Right lung (tissue), 5 donors: ENCODE results near the gene GCN1. TPM values are rescaled to one million over a fixed set of nuclear protein-coding genes. Genes with fewer than 3 reads are reported as not detected.

Experiments used
- DNase-seq, 2 donors: peaks; one replicate each; pipeline ENCODE4 v3.0.0-alpha.2; 2013
- polyA plus RNA-seq, 5 donors: library from polyadenylated mRNA; unstranded; fragments of 120-200 nt; gene quantifications; one replicate each; pipeline versions ENCODE4 v1.2.1 to v1.2.3, GENCODE V29; 2013; ENCODE audit warnings: inconsistent platforms in 1 of 5, low replicate concordance in 1 of 5; ENCODE audit not compliant: insufficient read length in 5 of 5, insufficient read depth in 1 of 5

GCN1 gene
- polyA plus RNA-seq, 5 donors = 40.0 to 58.9 (median 50.0) TPM

- no peak for DNase-seq
These were observed 52.2 kb downstream of the GCN1 start for GRCh38 chr12:120142231-120142877.

GRCh38 chr12:120141336-120141735 is 53.2 kb downstream of the GCN1 start:
- DNase-seq = no peak

GRCh38 chr12:120140603-120141002 is 53.9 kb downstream of the GCN1 start:
- no peak for DNase-seq

- no peak for DNase-seq
These were observed 54.6 kb downstream of the GCN1 start for GRCh38 chr12:120139958-120140357.

GRCh38 chr12:120138366-120138765 is 56.1 kb downstream of the GCN1 start:
- DNase-seq = no peak

GRCh38 chr12:120137833-120138232 is 56.7 kb downstream of the GCN1 start:
- no peak for DNase-seq

- DNase-seq = no peak
These were observed 58.3 kb downstream of the GCN1 start for GRCh38 chr12:120136093-120136770.

- DNase-seq = no peak
These were observed 60.1 kb downstream of the GCN1 start for GRCh38 chr12:120134307-120134980.

GRCh38 chr12:120132863-120133385 is 61.6 kb downstream of the GCN1 start:
- DNase-seq = no peak

GRCh38 chr12:120132054-120132836 is 62.3 kb downstream of the GCN1 start:
- no peak for DNase-seq

GRCh38 chr12:120131116-120131515 is 63.4 kb downstream of the GCN1 start:
- no peak for DNase-seq

GRCh38 chr12:120130011-120130410 is 64.5 kb downstream of the GCN1 start:
- no peak for DNase-seq

- no peak for DNase-seq
These were observed 67.9 kb downstream of the GCN1 start for GRCh38 chr12:120126635-120127005.

GRCh38 chr12:120125792-120126634 is 68.5 kb downstream of the GCN1 start:
- no peak for DNase-seq

- no peak for DNase-seq
These were observed 69.5 kb downstream of the GCN1 start for GRCh38 chr12:120125029-120125428.

- no peak for DNase-seq
These were observed 72.7 kb downstream of the GCN1 start for GRCh38 chr12:120121766-120122293.

- no peak for DNase-seq
These were observed 73.2 kb downstream of the GCN1 start for GRCh38 chr12:120121343-120121742.

GRCh38 chr12:120119271-120119973 is 75.1 kb downstream of the GCN1 start:
- DNase-seq = no peak

- no peak for DNase-seq
These were observed 76.0 kb downstream of the GCN1 start for GRCh38 chr12:120118321-120119061.

- no peak for DNase-seq
These were observed 76.6 kb downstream of the GCN1 start for GRCh38 chr12:120117961-120118320.
